C4-2B (cell line): ENCODE data around the gene EHBP1.

ENCODE experiments used
- H3K27ac ChIP-seq: fragments of 450-650 bp; 2 replicates; pipeline ENCODE4 v1.5.1; 2017
- ZFX ChIP-seq: fragments of 450-650 bp; IDR thresholded peaks from 2 replicates; pipeline ENCODE4 v1.6.1; 2017
- TF ChIP-seq, protein P1 (sequence below): fragments of 450-650 bp; conservative IDR thresholded peaks from 2 replicates; pipeline ENCODE4 v1.5.1; 2017; ENCODE audit warnings: mild to moderate bottlenecking

The EHBP1 gene

DNA sequence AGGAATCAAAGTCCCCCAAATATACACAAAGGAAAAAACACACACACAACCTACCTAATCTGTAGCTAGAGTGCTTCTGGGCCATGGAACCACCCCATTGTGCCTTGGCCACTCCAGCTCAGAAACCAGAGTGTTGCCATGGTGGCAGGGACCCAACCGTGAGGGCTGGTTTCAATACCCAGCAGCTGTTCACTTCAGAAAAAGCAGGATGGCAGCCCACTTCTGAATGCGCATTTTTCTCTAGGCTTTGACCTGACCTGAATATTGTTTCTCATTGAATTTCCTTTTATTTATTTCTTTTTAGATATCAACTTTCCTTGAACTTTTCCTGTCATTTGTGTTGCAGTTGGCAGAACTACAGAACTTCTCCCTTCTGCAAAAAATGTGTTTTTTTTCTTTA, 43.0 kb upstream of the EHBP1 start:
- H3K27ac ChIP-seq = no peak overlapping the region
- TF ChIP-seq, protein P1, sequence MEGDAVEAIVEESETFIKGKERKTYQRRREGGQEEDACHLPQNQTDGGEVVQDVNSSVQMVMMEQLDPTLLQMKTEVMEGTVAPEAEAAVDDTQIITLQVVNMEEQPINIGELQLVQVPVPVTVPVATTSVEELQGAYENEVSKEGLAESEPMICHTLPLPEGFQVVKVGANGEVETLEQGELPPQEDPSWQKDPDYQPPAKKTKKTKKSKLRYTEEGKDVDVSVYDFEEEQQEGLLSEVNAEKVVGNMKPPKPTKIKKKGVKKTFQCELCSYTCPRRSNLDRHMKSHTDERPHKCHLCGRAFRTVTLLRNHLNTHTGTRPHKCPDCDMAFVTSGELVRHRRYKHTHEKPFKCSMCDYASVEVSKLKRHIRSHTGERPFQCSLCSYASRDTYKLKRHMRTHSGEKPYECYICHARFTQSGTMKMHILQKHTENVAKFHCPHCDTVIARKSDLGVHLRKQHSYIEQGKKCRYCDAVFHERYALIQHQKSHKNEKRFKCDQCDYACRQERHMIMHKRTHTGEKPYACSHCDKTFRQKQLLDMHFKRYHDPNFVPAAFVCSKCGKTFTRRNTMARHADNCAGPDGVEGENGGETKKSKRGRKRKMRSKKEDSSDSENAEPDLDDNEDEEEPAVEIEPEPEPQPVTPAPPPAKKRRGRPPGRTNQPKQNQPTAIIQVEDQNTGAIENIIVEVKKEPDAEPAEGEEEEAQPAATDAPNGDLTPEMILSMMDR = no peak
- TF ChIP-seq ZFX = no peak

GRCh38 chr2:62663411-62663810, 42.1 kb upstream of the EHBP1 start:
- TF ChIP-seq, protein P1 = no peak
- no peak overlapping the region for H3K27ac ChIP-seq

GRCh38 chr2:62663920-62664795, 41.4 kb upstream of the EHBP1 start:
- no peak overlapping the region for H3K27ac ChIP-seq
- TF ChIP-seq, protein P1 = no peak
- no peak for TF ChIP-seq ZFX

DNA sequence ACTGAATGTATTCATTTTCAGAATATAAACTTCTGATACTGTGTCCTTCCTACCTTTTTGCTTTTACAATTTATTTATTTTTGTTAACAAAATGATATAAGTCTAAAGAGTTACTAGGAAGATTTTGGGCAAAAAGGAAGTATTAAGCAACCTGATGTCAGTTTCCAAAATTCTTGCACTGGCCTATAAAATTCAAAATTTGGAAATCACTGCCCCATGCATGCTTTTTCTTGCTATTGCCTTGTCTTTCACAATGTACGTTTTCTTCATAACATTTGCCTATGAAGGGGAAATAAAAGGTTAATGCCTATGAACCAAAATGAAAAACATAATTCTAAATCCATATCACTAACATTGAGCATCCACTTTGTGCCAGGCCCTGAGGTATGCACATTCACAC, 40.1 kb upstream of the EHBP1 start:
- no peak overlapping the region for H3K27ac ChIP-seq
- no peak for TF ChIP-seq ZFX
- TF ChIP-seq, protein P1 = no peak

DNA sequence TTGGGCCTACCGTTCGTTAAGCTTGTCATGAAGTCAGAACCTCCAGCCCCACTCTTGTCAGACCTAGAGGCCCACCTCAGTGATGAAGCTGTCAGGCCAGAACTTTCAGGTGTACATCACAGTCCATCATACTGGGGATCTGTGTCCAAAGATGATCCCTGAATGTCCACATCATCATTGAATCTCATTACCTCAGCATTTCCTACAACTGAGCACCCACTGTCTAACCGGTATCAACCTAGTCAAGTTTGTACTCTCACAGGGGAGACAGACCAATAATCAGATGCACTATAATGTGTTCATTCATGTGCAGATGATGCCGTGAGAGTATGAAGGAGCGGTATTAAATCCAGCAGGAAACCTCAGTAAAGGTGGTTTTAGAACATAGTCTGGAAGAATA, 36.3 kb upstream of the EHBP1 start:
- TF ChIP-seq ZFX = no peak
- TF ChIP-seq, protein P1 = no peak
- no peak overlapping the region for H3K27ac ChIP-seq

- no peak for TF ChIP-seq ZFX
- TF ChIP-seq, protein P1 = no peak
- no peak overlapping the region for H3K27ac ChIP-seq
Observed at GRCh38 chr2:62672601-62673000, 32.9 kb upstream of the EHBP1 start.

DNA sequence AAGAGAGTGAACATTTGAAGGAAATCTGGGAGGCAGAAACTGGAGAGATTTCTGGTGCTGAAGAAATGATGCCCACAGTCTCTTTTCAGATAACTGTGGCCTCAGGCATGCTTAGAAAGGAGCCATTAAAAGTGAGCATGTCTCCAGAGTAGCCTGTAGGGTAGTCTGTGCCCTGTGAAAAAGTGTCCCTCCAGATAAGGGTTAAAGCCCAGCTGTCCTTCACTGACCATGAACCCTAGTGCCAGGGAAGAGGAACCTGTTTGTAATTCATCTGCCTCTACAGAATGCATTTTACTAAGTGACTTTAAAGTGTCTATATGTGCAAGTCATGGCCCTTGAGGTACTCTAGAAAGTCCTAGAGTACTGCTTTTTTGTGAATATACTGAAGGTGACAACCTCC, 30.5 kb upstream of the EHBP1 start:
- no peak overlapping the region for H3K27ac ChIP-seq
- TF ChIP-seq ZFX = no peak
- TF ChIP-seq, protein P1 = no peak
